Spleen (tissue), 11 donors: ENCODE measurements around the gene FIGN. TPM values are rescaled to one million over a fixed set of nuclear protein-coding genes. Genes with fewer than 3 reads are reported as not detected.

ENCODE experiments used
- DNase-seq: peaks from one replicate; pipeline ENCODE4 v3.0.0-alpha.2; 2020
- H3K27ac ChIP-seq, 8 donors: fragments of 200-600 bp; sonication (generic) in 7 of 8; 1 replicate in 4 of 8; 2 replicates in 4 of 8; pipeline versions ENCODE4 v1.5.0 to v1.8.0; 2016 to 2021; ENCODE audit warnings: inconsistent platforms in 4 of 8, mild to moderate bottlenecking in 4 of 8, moderate library complexity in 1 of 8
- H3K27me3 ChIP-seq, 7 donors: fragments of 200-600 bp; sonication (generic) in 6 of 7; replicated peaks in 1 of 7; 1 replicate in 4 of 7; 2 replicates in 3 of 7; pipeline versions ENCODE4 v1.5.0 to v1.8.0; 2016 to 2021; ENCODE audit warnings: inconsistent platforms in 3 of 7, mild to moderate bottlenecking in 1 of 7
- H3K36me3 ChIP-seq, 6 donors: fragments of 200-600 bp; sonication (generic) in 5 of 6; 1 replicate in 4 of 6; 2 replicates in 2 of 6; pipeline versions ENCODE4 v1.5.0 to v1.8.0; 2016 to 2021; ENCODE audit warnings: inconsistent platforms in 2 of 6
- H3K4me1 ChIP-seq, 6 donors: fragments of 200-600 bp; sonication (generic) in 5 of 6; 1 replicate in 3 of 6; 2 replicates in 3 of 6; pipeline versions ENCODE4 v1.5.0 to v1.8.0; 2016 to 2021; ENCODE audit warnings: inconsistent platforms in 3 of 6
- H3K4me3 ChIP-seq, 8 donors: fragments of 200-600 bp; sonication (generic) in 7 of 8; 1 replicate in 4 of 8; 2 replicates in 4 of 8; pipeline versions ENCODE4 v1.5.0 to v1.8.0; 2016 to 2021; ENCODE audit warnings: inconsistent platforms in 4 of 8, mild to moderate bottlenecking in 4 of 8, moderate library complexity in 2 of 8
- H3K9me3 ChIP-seq, 8 donors: fragments of 200-600 bp; sonication (generic) in 7 of 8; 1 replicate in 4 of 8; 2 replicates in 4 of 8; pipeline versions ENCODE4 v1.5.0 to v1.8.0; 2016 to 2021; ENCODE audit warnings: inconsistent platforms in 4 of 8
- POLR2A ChIP-seq, 3 donors: fragments of 450-650 bp; IDR thresholded peaks; one replicate each; pipeline ENCODE4 v1.5.1; 2017; ENCODE audit warnings: antibody characterized with exemption in 3 of 3, mild to moderate bottlenecking in 1 of 3
- POLR2AphosphoS5 ChIP-seq, 3 donors: sonication (generic); formaldehyde crosslinking; IDR thresholded peaks; one replicate each; pipeline ENCODE4 v1.5.1; 2017; ENCODE audit warnings: antibody characterized with exemption in 3 of 3
- WGBS, 5 donors: extraction: QIAGEN DNeasy Blood & Tissue Kit in 3 of 5; methylation state at CpG; one replicate each; pipeline versions ENCODE4 v1.1.5 to v1.1.7; 2013 to 2018; 5-methylcytosine and 5-hydroxymethylcytosine counted together
- intact Hi-C: fragments of 100-400 bp; cut with DNase I; formaldehyde crosslinking; loops from one replicate; pipeline ENCODE4 v1.15.0; 2023; ENCODE audit warnings: low total_unique reads
- polyA plus RNA-seq, 3 donors: library from polyadenylated mRNA; stranded (reverse); fragments of 200-250 nt; gene quantifications; one replicate each; pipeline ENCODE4 v1.2.1, GENCODE V29; 2013
- total RNA-seq, 7 donors: library from RNA; depleted of rRNA in 3 of 7; stranded (reverse); fragments of >200 nt in 3 of 7; fragmentation: NEBNext Ultra II Directional in 4 of 7; extraction: Animal tissue kit (Norgen Biotek cat#: 25700) in 4 of 7; gene quantifications; one replicate each; pipeline versions ENCODE4 v1.1.0 to v1.2.1, GENCODE V29; 2016 to 2021
- TF ChIP-seq, protein P1 (sequence below), 11 experiments: fragments of 200-600 bp in 7 of 11; fragments of 450-650 bp in 4 of 11; sonication (generic) in 4 of 11; IDR thresholded peaks in 8 of 11; conservative IDR thresholded peaks in 3 of 11; 1 replicate in 7 of 11; 2 replicates in 4 of 11; pipeline versions ENCODE4 v1.4.0 to v1.8.0; 2016 to 2021; ENCODE audit warnings: antibody characterized with exemption in 11 of 11, inconsistent platforms in 4 of 11, mild to moderate bottlenecking in 1 of 11
- donor health status: healthy with polysubstance abuse.
- donor health status: DM: no; HTN: no; CAD: no; lungs with moderate emphysema.
- donor health status: DM: no; HTN: no; CAD: no.
- donor health status: Bipolar disorder and iron deficiency.
- donor health status: healthy.
- donor health status: DM: no; HTN: no; CAD: no.
- donor health status: DM: yes; HTN: yes; CAD: no.

Gene FIGN
- total and polyA plus RNA-seq, 10 donors, result 0.50 to 22.6 (median 8.6) TPM

DNA sequence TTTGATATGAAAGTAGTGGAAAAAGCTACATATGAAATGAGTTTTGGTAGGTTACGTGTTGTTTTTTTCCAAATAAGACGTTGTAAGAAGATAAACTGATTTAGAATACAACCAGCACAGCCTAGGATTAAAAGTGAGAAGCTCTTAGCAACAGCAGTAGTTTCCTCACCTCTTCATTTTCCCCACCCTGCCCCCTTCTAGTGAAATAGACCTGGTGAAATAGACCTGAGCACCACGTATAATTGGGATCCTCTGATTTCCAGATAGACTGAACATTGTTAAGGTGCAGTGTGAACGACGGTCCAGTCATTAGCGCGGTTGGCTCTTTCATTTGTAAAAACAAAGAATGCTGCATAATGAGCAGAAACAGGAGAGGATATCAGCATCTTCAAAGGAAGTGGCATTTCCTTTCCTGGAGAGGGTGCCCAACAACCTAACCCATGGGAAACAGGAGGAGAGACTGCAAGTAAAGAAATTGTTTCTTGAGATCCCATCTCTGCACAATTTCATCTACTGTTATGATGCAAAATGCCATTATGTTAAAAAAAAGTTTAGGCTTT is 114.3 kb downstream of the FIGN start:
- H3K36me3 ChIP-seq, result no peaks in the 10 kb centered on the region
- no peaks in the 10 kb centered on the region for H3K27me3 ChIP-seq
- no peak for DNase-seq
- H3K9me3 ChIP-seq, result no peaks in the 10 kb centered on the region
- no peak overlapping the region for H3K27ac ChIP-seq
- H3K4me1 ChIP-seq, result no peaks in the 10 kb centered on the region
- intact Hi-C loops, result no loop called here
- H3K4me3 ChIP-seq, result no peak overlapping the region
- 45 to 59% (median 56%) methylated on average over 7 of the region's 7 CpGs for WGBS, 5 donors
- TF ChIP-seq, protein P1, sequence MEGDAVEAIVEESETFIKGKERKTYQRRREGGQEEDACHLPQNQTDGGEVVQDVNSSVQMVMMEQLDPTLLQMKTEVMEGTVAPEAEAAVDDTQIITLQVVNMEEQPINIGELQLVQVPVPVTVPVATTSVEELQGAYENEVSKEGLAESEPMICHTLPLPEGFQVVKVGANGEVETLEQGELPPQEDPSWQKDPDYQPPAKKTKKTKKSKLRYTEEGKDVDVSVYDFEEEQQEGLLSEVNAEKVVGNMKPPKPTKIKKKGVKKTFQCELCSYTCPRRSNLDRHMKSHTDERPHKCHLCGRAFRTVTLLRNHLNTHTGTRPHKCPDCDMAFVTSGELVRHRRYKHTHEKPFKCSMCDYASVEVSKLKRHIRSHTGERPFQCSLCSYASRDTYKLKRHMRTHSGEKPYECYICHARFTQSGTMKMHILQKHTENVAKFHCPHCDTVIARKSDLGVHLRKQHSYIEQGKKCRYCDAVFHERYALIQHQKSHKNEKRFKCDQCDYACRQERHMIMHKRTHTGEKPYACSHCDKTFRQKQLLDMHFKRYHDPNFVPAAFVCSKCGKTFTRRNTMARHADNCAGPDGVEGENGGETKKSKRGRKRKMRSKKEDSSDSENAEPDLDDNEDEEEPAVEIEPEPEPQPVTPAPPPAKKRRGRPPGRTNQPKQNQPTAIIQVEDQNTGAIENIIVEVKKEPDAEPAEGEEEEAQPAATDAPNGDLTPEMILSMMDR (IDR thresholded peaks at IDR 0.05 in 8 of 11, conservative IDR thresholded peaks at IDR 0.05 in 3 of 11), result no peak
- TF ChIP-seq POLR2AphosphoS5 (IDR thresholded peaks at IDR 0.05), result no peak
- TF ChIP-seq POLR2A (IDR thresholded peaks at IDR 0.05), result no peak

DNA sequence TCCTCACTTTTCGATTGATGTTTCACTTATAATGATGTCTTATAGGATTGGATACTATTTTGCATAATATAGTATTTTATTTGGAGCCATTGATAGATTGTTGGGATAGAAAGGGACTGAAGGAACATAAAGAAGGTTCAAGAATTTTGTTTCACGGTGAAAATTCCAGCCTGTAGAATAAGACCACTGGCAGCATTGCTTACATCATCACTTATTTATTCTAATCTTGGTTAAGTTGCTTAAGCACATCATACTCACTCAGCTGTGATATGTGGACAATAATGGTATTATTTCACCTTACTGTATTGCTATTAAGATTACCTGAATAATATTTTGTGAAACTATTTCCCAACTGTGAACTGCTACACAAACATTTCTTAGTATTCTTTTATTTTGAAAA is 118.3 kb downstream of the FIGN start:
- Histone ChIP-seq H3K9me3 (no peaks in the 10 kb centered on the region), H3K27me3 (no peaks in the 10 kb centered on the region), H3K4me1 (no peaks in the 10 kb centered on the region), H3K36me3 (no peaks in the 10 kb centered on the region), H3K4me3 (no peak overlapping the region), H3K27ac (no peak overlapping the region)
- no peak for TF ChIP-seq POLR2AphosphoS5 (IDR thresholded peaks at IDR 0.05)
- TF ChIP-seq POLR2A (IDR thresholded peaks at IDR 0.05), result no peak
- TF ChIP-seq, protein P1 (IDR thresholded peaks at IDR 0.05 in 8 of 11, conservative IDR thresholded peaks at IDR 0.05 in 3 of 11), result no peak
- DNase-seq, result no peak
- intact Hi-C loops, result no loop called here
- WGBS, 5 donors, result 78 to 91% (median 84%) methylated on average over 2 of the region's 2 CpGs

DNA sequence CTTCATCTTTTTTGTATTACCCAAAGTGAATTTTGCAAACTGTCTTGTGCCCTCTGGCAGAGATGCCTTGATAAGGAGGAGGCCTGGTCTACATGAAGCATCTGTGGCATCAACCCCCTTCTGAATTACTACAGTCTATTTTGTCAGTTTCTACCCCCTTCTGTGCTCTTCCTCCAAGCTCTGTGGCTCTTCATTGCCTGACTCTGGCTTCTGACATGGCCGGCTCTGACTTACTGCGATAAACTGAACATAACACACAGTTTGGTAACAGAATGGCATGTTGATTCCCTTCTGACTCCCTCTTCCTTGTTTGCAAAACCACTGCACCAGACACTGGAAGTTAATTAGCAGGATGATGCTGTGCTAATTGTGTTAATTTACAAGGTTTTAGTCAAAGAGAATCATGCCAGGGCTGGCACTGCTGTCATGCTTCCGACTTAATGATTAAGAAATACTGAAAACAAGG is 122.5 kb downstream of the FIGN start:
- intact Hi-C loops, result no loop called here
- no peak for TF ChIP-seq POLR2AphosphoS5 (IDR thresholded peaks at IDR 0.05)
- no peak for TF ChIP-seq POLR2A (IDR thresholded peaks at IDR 0.05)
- TF ChIP-seq, protein P1 (IDR thresholded peaks at IDR 0.05 in 8 of 11, conservative IDR thresholded peaks at IDR 0.05 in 3 of 11), result no peak
- no peaks in the 10 kb centered on the region for H3K4me1 ChIP-seq
- no peaks in the 10 kb centered on the region for H3K9me3 ChIP-seq
- DNase-seq, result no peak
- H3K27me3 ChIP-seq, result no peaks in the 10 kb centered on the region
- no peak overlapping the region for H3K4me3 ChIP-seq
- peaks cover 0 to 23% (median 0%) of the 10 kb centered on the region in 6 donors for H3K36me3 ChIP-seq
- WGBS, 5 donors, result 77 to 93% (median 87%) methylated on average over 3 of the region's 3 CpGs
- no peak overlapping the region for H3K27ac ChIP-seq

DNA sequence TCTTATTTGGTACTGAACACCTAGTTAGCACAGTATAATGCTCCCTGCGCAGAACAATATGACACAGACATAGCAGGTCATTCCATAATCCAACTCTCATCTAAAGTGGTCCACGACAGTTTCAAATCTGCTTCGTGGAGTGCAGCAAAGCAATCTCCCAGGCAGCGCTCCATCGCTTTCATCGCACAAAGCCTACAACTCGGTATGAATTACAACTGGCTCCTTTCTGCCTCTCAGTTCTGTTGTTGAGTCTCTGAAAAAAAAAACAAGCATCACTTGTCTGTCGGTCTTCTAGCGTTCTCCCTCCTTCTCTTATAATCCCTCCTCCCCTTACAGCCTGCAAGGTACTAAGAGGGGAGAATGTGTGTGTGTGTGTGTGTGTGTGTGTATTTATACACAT is 123.5 kb downstream of the FIGN start:
- no peaks in the 10 kb centered on the region for H3K9me3 ChIP-seq
- no peaks in the 10 kb centered on the region for H3K4me1 ChIP-seq
- no peak overlapping the region for H3K4me3 ChIP-seq
- H3K27ac ChIP-seq, result no peak overlapping the region
- intact Hi-C loops, result no loop called here
- DNase-seq, result no peak
- TF ChIP-seq POLR2A (IDR thresholded peaks at IDR 0.05) (no peak), POLR2AphosphoS5 (IDR thresholded peaks at IDR 0.05) (no peak)
- TF ChIP-seq, protein P1 (IDR thresholded peaks at IDR 0.05 in 8 of 11, conservative IDR thresholded peaks at IDR 0.05 in 3 of 11), result no peak
- no peaks in the 10 kb centered on the region for H3K27me3 ChIP-seq
- peaks cover 0 to 23% (median 0%) of the 10 kb centered on the region in 6 donors for H3K36me3 ChIP-seq
- WGBS, 5 donors, result 86 to 92% (median 89%) methylated on average over 9 of the region's 9 CpGs
